Measurements from ENCODE around the gene CD34.
"Not testable (repeated sequence)": the region's sequence is repeated elsewhere in the genome, so short reads cannot be mapped to it uniquely, and the experiment has no call there.

CD34 gene, protein sequence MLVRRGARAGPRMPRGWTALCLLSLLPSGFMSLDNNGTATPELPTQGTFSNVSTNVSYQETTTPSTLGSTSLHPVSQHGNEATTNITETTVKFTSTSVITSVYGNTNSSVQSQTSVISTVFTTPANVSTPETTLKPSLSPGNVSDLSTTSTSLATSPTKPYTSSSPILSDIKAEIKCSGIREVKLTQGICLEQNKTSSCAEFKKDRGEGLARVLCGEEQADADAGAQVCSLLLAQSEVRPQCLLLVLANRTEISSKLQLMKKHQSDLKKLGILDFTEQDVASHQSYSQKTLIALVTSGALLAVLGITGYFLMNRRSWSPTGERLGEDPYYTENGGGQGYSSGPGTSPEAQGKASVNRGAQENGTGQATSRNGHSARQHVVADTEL

GRCh38 chr1:207910591-207911354 is at the start of gene CD34:
Gene CD34 (minus strand): TSS chr1:207911125. CDS start chr1:207911080, 45 bp downstream.
- DNase-seq = no peak

DNA sequence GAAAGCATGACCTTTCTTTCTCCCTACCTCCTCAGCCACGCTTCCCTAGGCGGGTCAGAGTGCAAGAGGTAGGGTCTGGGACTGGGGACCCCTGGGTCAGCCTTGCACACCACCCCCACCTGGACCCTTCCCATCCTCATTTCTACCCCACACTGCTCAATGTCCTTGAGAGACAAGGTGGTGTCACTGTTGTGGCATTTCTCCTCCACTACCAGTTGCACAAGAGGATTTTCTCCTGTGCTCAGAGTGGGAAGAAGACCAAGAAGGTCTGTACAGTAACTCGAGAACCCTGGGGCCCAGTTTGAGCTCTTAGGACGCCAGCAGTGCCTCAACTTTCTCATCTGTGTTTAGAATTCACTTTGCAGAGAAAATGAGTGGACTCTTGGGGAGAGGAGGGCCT is 49.4 kb upstream of the CD34 start:
- no peak for DNase-seq

GRCh38 chr1:207959910-207960309 is 49.0 kb upstream of the CD34 start:
- no peak for DNase-seq

DNA sequence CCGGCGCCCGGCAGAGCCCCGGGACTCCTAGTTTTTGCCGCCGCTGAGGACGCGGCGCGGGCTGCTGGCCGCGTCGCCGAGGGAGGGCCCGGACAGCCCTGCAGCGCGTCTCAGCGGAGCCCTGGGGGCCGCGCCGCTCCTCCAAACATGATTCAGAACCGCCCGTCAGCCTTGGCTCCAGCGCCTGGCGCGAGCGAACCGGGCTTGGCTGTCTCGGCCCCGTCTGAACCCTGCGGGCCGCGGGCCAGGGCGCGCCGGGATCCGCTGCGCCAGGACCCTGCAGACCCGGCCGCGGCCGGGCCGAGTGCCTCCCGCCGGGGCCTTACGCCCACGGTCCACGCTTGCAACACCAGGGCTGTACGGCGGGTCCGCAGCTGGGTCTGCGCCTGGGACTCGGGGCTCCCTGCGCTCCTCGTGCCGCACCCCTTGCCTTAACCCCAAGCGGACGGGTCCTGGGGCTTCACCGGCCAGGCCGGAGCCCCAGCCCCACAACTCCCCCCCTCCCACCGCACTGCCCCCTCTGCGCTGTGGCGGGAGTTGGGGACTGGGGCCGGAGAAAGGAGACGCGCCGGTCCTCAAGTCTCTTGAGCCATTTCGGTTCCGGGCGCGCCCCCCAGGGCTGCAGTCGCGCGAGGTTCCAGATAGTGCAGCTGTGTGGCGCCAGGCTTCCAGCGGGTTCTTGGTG is 48.4 kb upstream of the CD34 start:
- no peak for DNase-seq

DNA sequence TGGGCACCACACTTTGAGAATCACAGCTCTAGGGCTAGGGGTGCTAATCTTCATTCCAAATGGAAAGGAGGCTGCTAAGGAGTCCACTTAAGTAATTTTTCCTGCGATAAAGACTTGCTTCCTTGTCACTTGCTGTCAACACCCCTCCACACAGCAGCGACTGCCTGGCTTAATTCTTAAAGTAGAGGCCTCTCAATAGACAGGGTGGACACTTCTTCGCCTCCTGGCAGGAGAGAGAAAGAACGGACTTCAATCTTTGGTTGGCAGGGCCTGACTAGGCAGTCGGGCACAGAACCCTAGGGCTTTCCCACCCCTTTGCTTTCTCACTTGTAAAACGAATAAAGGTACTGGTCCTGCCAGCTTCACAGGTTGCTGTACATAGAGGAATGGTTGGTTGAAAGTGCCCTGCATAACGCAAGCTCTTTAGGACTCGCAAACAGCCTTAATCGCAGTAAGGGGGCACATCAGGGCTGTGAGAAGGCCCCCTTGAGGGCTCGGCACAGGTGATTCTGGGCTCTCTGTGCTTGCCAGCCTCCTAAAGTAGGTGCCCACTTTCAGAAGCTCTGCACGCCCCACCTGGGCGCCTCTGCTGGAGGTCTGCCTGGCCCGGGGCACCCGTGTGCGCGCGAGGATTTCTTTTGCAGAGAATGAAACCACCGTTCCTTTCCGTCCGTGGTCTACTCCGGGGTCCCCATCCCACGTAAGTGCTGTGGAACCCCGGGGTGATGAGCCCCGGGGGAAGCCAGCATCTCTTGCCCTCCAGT is 47.6 kb upstream of the CD34 start:
- DNase-seq = no peak

- no peak for DNase-seq
Observed at GRCh38 chr1:207956986-207957385, 46.1 kb upstream of the CD34 start.

GRCh38 chr1:207954104-207954503 is 43.2 kb upstream of the CD34 start:
- DNase-seq = no peak

DNA sequence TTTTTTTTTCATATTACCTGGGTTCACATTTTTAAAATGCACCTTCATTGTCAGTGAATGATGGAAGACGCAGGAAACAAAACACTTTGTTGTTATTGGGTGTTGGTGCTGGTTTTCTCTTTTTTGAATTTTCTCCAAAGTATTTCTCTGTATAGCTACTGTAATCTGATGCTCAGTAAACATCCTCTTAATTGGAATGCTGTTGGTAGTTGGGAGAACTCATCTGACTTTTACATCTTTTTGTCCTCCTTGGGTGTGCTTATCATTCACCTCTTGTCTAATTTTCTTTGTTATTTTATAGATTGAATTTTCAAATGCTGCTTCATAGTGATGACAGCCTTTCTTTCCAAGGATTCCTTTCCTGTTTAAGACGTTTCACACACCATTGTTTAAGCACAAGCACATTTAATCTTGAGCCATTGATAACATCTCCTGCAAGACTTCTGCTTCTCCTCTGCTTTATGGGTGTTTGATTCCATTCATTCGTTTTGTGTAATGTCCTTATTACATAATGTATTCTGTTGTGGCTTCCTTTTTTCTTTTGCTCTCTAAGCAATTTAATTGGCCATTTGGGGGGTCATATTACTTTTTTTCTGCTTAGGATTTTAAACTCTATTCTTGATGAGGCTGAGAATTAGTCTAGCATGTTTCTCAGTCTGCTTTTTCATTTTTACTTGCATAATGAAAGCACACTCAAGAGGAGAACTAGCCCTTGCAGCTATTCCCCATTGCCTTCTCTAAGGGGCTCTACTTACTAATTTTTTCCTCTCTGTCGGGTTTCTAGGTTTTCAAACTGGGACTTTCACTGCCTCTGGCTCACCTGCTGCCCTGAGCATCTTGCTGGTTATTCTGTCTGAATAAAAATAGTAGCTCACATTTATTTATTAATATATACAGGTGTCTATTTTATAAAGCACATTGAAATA is 42.0 kb upstream of the CD34 start:
- no peak for DNase-seq

- DNase-seq = no peak
Observed at GRCh38 chr1:207951652-207952051, 40.7 kb upstream of the CD34 start.

GRCh38 chr1:207950750-207951149 is 39.8 kb upstream of the CD34 start:
- no peak for DNase-seq

DNA sequence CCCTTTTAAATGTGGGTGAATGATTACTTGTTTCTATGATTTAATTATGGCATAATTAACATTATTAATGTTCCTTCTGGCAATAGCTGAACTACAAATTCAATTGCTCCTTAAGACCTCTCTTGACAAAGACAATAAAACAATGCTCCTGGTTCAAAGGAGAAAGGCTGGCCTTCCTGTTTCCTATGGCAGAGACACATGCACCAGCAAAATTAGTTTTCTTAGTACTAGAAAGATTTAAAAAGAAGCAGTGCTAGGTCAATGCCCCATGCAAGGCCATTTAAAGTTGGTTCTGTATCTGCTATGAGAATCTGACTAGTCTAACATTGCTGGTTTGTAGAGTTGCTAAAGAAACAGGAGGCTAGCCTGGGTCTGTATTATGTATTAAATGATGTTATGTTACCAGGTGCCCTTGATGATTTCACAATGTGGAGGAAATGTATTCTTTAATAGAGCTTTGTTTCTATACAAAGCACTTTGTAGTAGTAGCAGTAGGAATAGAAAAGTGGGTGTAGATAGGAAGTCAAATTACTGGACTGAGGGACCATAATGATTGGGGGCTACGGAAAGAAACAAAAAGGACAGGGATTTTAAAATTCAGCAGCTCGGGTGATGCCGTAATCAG is 38.8 kb upstream of the CD34 start:
- no peak for DNase-seq

GRCh38 chr1:207948536-207949250 is 37.8 kb upstream of the CD34 start:
- no peak for DNase-seq

- DNase-seq = no peak
Observed at GRCh38 chr1:207946756-207947155, 35.8 kb upstream of the CD34 start.

GRCh38 chr1:207944571-207944970 is 33.6 kb upstream of the CD34 start:
- DNase-seq = no peak

DNA sequence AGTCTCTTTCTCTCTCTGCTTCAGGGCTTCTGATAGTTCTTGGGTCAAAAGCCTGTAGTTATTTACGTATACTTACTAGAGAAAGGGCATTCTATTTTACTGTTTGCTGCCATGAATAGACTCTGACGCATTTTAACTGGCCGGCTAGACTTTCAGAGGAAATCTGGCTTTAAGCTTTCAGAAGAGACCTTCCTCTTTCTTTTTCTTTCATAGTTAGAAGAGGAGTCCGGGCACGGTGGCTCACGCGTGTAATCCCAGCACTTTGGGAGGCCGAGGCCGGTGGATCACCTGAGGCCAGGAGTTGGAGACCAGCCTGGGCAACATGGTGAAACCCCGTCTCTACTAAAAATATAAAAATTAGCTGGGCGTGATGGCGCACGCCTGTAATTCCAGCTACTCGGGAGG is 31.4 kb upstream of the CD34 start:
- DNase-seq = not testable (repeated sequence)

DNA sequence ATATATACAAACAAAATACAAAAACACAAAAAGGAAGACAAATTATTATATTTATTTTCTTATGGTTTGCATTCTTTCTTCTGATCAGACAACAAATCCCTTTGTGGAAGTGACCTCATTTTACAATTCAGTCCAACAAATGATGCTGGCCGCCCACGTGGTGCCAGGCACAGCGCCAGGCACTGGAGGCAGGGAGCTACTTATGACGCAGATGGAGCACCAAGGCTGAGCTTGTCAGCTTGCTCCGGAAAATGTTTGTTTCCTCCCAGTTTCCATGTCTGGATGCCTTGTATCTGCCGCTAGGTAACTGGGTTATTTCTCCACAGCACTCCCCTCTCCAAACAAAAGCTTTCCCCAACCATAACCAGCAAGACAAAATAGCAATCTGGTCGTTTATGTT is 30.7 kb upstream of the CD34 start:
- no peak for DNase-seq

GRCh38 chr1:207938016-207938415 is 27.1 kb upstream of the CD34 start:
- DNase-seq = no peak

- no peak for DNase-seq
Observed at GRCh38 chr1:207937204-207937603, 26.3 kb upstream of the CD34 start.

GRCh38 chr1:207935166-207935583 is 24.2 kb upstream of the CD34 start:
- DNase-seq = no peak

- no peak for DNase-seq
Observed at GRCh38 chr1:207933205-207933800, 22.4 kb upstream of the CD34 start.

Data from NCI-H1930 (cell line).